Osteoblast (primary cell): ENCODE results near the gene ENHO. TPM values are rescaled to one million over a fixed set of nuclear protein-coding genes. Genes with fewer than 3 reads are reported as not detected.
A peak's percentile ranks its signal among the peaks of the same experiment; 100 is the strongest.

Experiments
- DNase-seq: peaks from one replicate; pipeline ENCODE4 v3.0.0; 2011; ENCODE audit warnings: low spot score, mixed read lengths; ENCODE audit not compliant: insufficient read length; ENCODE audit errors: missing footprints
- H2AFZ ChIP-seq: 2 replicates; pipeline ENCODE4 v1.6.0; 2011; ENCODE audit warnings: mild to moderate bottlenecking, low read length
- H3K27ac ChIP-seq: 2 replicates; pipeline ENCODE4 v1.5.1; 2011; ENCODE audit warnings: mild to moderate bottlenecking, low read depth, low read length, moderate library complexity
- H3K27me3 ChIP-seq: 2 replicates; pipeline ENCODE4 v1.6.0; 2012; ENCODE audit warnings: mild to moderate bottlenecking, control low read depth, inconsistent platforms, low read length, moderate library complexity; ENCODE audit not compliant: insufficient read depth
- H3K36me3 ChIP-seq: 2 replicates; pipeline ENCODE4 v1.5.1; 2011; ENCODE audit warnings: mild to moderate bottlenecking, low read length, control low read depth, moderate library complexity; ENCODE audit not compliant: insufficient read depth
- H3K4me1 ChIP-seq: 2 replicates; pipeline ENCODE4 v1.5.1; 2011; ENCODE audit warnings: mild to moderate bottlenecking, low read length, control low read depth, moderate library complexity; ENCODE audit not compliant: insufficient read depth
- H3K4me2 ChIP-seq: 2 replicates; pipeline ENCODE4 v1.6.0; 2011; ENCODE audit warnings: mild to moderate bottlenecking, low read length; ENCODE audit not compliant: insufficient read depth
- H3K4me3 ChIP-seq: fragments of 200-600 bp; sonication (generic); 3 replicates; pipeline ENCODE4 v1.5.1; 2012; ENCODE audit warnings: mild to moderate bottlenecking, low read length, inconsistent platforms; ENCODE audit not compliant: insufficient read depth
- H3K79me2 ChIP-seq: 2 replicates; pipeline ENCODE4 v1.6.0; 2012; ENCODE audit warnings: mild to moderate bottlenecking, low read length, control low read depth, inconsistent platforms; ENCODE audit not compliant: insufficient read depth
- H3K9me3 ChIP-seq: 2 replicates; pipeline ENCODE4 v1.5.1; 2011; ENCODE audit warnings: low read depth, low read length, control low read depth
- H4K20me1 ChIP-seq: 2 replicates; pipeline ENCODE4 v1.6.0; 2012; ENCODE audit warnings: mild to moderate bottlenecking, low read length, control low read depth; ENCODE audit not compliant: insufficient read depth
- total RNA-seq: library from RNA; depleted of rRNA; stranded (reverse); fragments of >200 nt; gene quantifications from 2 replicates; pipeline ENCODE4 v1.2.3, GENCODE V29; 2012
- TF ChIP-seq, protein P1 (sequence below): IDR thresholded peaks from 2 replicates; pipeline ENCODE4 v1.5.1; 2011; ENCODE audit warnings: mild to moderate bottlenecking, low read depth, low read length, moderate library complexity; ENCODE audit errors: extremely low read depth

The ENHO gene
- total RNA-seq, 1 donor: under 0.01 TPM

DNA sequence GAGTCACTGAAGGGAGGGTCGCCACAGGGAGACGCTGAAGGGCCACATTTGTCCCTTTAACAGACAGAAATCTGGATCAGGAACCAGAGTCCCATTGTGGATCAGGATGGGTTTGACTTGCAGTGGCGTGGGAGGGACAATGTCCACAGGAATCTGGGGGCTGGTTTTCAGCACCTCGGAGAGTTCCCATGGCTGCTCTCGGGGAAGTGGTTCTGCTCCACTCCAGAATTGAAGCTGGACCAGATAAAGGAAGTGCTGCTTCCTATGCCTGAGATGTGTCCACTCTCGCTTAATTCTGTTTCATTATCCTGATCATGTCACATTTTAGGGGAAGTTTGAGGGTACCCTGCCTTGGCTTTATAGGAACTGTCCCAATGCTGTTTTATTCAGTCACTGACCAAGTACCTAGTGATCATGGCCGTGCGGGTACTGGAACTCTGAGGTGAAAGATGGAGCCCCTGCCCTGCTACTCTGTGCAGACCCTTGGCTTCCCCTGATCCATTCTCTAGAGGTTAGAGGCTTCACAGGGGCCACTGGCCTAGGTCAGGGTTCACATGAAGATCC, 28.7 kb downstream of the ENHO start:
- H4K20me1 ChIP-seq: no peaks in the 10 kb centered on the region
- H3K27me3 ChIP-seq: peaks cover 16% of the 10 kb centered on the region
- no peak overlapping the region for H3K27ac ChIP-seq
- TF ChIP-seq, protein P1, sequence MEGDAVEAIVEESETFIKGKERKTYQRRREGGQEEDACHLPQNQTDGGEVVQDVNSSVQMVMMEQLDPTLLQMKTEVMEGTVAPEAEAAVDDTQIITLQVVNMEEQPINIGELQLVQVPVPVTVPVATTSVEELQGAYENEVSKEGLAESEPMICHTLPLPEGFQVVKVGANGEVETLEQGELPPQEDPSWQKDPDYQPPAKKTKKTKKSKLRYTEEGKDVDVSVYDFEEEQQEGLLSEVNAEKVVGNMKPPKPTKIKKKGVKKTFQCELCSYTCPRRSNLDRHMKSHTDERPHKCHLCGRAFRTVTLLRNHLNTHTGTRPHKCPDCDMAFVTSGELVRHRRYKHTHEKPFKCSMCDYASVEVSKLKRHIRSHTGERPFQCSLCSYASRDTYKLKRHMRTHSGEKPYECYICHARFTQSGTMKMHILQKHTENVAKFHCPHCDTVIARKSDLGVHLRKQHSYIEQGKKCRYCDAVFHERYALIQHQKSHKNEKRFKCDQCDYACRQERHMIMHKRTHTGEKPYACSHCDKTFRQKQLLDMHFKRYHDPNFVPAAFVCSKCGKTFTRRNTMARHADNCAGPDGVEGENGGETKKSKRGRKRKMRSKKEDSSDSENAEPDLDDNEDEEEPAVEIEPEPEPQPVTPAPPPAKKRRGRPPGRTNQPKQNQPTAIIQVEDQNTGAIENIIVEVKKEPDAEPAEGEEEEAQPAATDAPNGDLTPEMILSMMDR: no peak
- no peaks in the 10 kb centered on the region for H3K79me2 ChIP-seq
- peak; percentile 82 for DNase-seq
- no peak overlapping the region for H3K4me2 ChIP-seq
- no peak overlapping the region for H2AFZ ChIP-seq
- no peaks in the 10 kb centered on the region for H3K9me3 ChIP-seq
- no peaks in the 10 kb centered on the region for H3K36me3 ChIP-seq
- no peak overlapping the region for H3K4me3 ChIP-seq
- H3K4me1 ChIP-seq: no peaks in the 10 kb centered on the region

DNA sequence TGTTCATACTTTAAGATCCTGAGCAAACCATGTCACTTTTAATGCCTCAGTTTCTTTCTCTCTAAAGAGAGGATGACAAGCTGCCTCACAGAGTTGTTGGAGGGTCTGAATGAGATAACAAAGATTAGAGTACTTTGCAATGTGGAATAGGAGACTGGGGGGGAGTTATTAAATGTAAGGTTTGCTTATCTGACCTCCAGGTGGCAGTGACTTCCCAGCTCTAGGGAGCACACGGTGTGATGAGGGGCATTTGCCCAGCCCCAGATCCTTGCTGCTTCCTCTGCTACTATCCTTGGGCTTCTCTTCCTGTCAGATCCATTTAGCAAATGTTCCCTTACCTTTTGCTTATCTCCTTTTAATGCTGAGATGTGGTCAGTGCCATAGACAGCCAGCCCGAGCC, 30.7 kb downstream of the ENHO start:
- peaks cover 23% of the 10 kb centered on the region for H3K27me3 ChIP-seq
- H2AFZ ChIP-seq: no peak overlapping the region
- no peak overlapping the region for H3K4me3 ChIP-seq
- no peak overlapping the region for H3K27ac ChIP-seq
- H4K20me1 ChIP-seq: no peaks in the 10 kb centered on the region
- no peaks in the 10 kb centered on the region for H3K36me3 ChIP-seq
- no peaks in the 10 kb centered on the region for H3K9me3 ChIP-seq
- TF ChIP-seq, protein P1: no peak
- H3K79me2 ChIP-seq: no peaks in the 10 kb centered on the region
- no peak for DNase-seq
- H3K4me1 ChIP-seq: no peaks in the 10 kb centered on the region
- no peak overlapping the region for H3K4me2 ChIP-seq

DNA sequence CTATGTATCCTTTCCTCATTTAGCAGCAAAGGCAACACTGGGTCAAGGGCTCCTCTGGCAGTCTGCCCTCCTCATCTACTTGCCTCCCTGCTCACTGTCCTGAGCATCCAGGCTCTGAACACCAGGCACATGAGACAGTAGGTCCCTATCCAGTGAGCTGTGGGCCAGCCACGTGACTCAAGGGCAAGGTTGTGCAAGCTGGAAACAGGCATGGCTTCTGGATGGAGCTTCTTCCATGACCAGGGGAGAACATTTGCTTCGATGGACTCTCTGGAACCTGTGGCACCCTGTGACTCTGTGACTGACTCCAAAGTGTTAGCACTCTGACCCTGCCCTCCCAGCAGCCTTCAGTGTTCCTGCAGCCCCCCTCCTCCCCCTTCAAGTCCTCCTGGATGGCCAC, 31.2 kb downstream of the ENHO start:
- TF ChIP-seq, protein P1: no peak
- Histone ChIP-seq H3K27ac (no peak overlapping the region), H3K4me2 (no peak overlapping the region), H4K20me1 (no peaks in the 10 kb centered on the region), H2AFZ (no peak overlapping the region), H3K27me3 (peaks cover 23% of the 10 kb centered on the region), H3K79me2 (no peaks in the 10 kb centered on the region), H3K36me3 (no peaks in the 10 kb centered on the region), H3K9me3 (no peaks in the 10 kb centered on the region), H3K4me3 (no peak overlapping the region), H3K4me1 (no peaks in the 10 kb centered on the region)
- no peak for DNase-seq

DNA sequence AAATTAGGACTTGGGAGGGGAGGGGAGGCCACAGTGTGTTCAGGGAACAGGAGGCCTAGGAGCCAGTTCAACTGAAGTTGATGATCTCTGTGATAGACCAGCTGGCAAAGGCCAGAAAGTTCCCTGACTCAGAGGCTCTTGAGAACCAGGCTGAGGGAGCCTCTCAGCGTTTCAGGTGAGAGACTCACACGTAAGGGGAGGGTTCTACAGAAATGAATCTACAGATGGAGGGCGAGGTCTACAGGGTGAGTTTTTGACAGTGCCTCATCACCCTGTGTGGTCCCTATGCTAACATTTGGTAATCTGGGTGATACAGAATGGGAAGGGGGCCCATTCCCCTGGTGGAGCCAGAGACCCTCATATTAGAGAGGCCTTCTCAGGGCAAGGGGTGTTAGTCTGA, 32.0 kb downstream of the ENHO start:
- Histone ChIP-seq H2AFZ (no peak overlapping the region), H4K20me1 (no peaks in the 10 kb centered on the region), H3K9me3 (no peaks in the 10 kb centered on the region), H3K4me1 (no peaks in the 10 kb centered on the region), H3K4me2 (no peak overlapping the region), H3K27ac (no peak overlapping the region), H3K79me2 (no peaks in the 10 kb centered on the region), H3K4me3 (no peak overlapping the region), H3K27me3 (peaks cover 23% of the 10 kb centered on the region), H3K36me3 (no peaks in the 10 kb centered on the region)
- TF ChIP-seq, protein P1: no peak
- DNase-seq: no peak
